Colonic mucosa (tissue), 4 donors: ENCODE measurements around the gene TCEAL7. TPM values are rescaled to one million over a fixed set of nuclear protein-coding genes. Genes with fewer than 3 reads are reported as not detected.

ENCODE experiments used
- DNase-seq: peaks from one replicate; pipeline ENCODE4 v3.0.0-alpha.2; 2020
- H3K27ac ChIP-seq: fragments of 200-600 bp; one replicate; pipeline ENCODE4 v1.8.0; 2021
- H3K27me3 ChIP-seq: fragments of 200-600 bp; one replicate; pipeline ENCODE4 v1.8.0; 2021
- H3K36me3 ChIP-seq: fragments of 200-600 bp; one replicate; pipeline ENCODE4 v1.8.0; 2021
- H3K4me1 ChIP-seq: fragments of 200-600 bp; one replicate; pipeline ENCODE4 v1.8.0; 2021; ENCODE audit warnings: mild to moderate bottlenecking
- H3K4me3 ChIP-seq: fragments of 200-600 bp; one replicate; pipeline ENCODE4 v1.8.0; 2021
- H3K9ac ChIP-seq, 2 donors: one replicate each; pipeline ENCODE4 v1.7.0; 2013; ENCODE audit warnings: control low read depth in 2 of 2, low read depth in 2 of 2, low read length in 2 of 2
- H3K9me3 ChIP-seq: fragments of 200-600 bp; one replicate; pipeline ENCODE4 v1.8.0; 2021
- intact Hi-C: fragments of 100-400 bp; cut with DNase I; formaldehyde crosslinking; loops from one replicate; pipeline ENCODE4 v1.14.1; 2022
- total RNA-seq, 2 donors: library from RNA; stranded (reverse); fragmentation: NEBNext Ultra II Directional in 1 of 2; extraction: Animal tissue kit (Norgen Biotek cat#: 25700) in 1 of 2; gene quantifications; one replicate each; pipeline ENCODE4 v1.2.1, GENCODE V29; 2021
- TF ChIP-seq, protein P1 (sequence below): fragments of 200-600 bp; IDR thresholded peaks from one replicate; pipeline ENCODE4 v1.8.0; 2022; ENCODE audit warnings: antibody characterized with exemption, mild to moderate bottlenecking
- donor health status: healthy.
- donor health status: DM: no; HTN: no; CAD: no.
- donor health status: DM: no; HTN: no; CAD: no.

The TCEAL7 gene
- total RNA-seq, 2 donors from 2014 or later, result 0.82 to 4.0 TPM

DNA sequence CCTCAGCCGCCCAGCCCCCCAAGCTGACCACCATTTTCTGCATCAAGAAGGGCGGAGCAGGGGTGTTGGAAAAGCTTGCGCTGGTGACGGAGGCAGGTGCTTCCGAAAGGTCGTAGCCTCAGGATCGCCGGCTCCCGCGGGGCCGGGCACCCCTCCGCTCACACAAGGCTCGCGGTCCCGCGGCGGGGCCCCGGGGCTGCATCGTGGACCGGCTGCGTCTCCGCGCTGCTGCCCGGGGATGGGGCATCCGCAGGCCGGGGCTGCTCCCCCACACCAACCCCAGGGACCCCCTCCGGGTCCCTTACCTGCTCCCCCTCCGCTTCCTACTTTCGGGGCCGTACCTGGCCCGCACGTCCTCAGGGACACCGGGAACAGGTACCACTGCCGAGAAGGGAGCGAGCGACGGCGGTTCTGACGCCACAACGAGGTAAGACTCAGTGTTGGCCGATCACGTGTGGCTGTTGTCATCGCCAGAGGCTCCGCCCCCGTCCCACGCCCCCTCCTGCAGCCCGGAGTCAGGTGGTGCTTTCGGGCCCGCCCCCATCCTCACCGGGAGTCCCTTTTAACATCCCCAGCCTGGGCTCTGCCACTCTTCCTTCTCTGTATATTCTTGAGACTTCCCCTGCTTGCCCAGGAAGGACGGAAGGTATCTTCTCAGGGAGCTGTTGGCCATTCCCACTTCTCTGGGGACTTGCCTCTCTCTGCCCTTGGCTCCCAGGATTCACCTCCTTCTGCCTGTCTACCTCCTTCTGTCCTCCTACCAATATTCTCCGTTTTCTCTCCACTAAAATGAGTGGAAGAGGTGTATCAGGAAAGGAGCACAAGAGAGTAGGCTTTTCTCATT lies 19.3 kb upstream of the TCEAL7 start, which contains the start of gene BEX2:
Gene BEX2 (minus strand): TSS at position 436 of the 844 bp plus-strand sequence. CDS start 1,014 bp downstream, outside the sequence.
- Histone ChIP-seq H3K36me3 (no peaks in the 10 kb centered on the region), H3K27me3 (no peaks in the 10 kb centered on the region), H3K4me3 (peak within 1 kb of the TSS; percentile 54), H3K27ac (no peak within 1 kb of the TSS), H3K9me3 (no peaks in the 10 kb centered on the region), H3K4me1 (no peaks in the 10 kb centered on the region), H3K9ac (peak within 1 kb of the TSS; percentile 19 to 63)
- intact Hi-C loops, result no loop called here
- DNase-seq, result peak; percentile 83
- TF ChIP-seq, protein P1, sequence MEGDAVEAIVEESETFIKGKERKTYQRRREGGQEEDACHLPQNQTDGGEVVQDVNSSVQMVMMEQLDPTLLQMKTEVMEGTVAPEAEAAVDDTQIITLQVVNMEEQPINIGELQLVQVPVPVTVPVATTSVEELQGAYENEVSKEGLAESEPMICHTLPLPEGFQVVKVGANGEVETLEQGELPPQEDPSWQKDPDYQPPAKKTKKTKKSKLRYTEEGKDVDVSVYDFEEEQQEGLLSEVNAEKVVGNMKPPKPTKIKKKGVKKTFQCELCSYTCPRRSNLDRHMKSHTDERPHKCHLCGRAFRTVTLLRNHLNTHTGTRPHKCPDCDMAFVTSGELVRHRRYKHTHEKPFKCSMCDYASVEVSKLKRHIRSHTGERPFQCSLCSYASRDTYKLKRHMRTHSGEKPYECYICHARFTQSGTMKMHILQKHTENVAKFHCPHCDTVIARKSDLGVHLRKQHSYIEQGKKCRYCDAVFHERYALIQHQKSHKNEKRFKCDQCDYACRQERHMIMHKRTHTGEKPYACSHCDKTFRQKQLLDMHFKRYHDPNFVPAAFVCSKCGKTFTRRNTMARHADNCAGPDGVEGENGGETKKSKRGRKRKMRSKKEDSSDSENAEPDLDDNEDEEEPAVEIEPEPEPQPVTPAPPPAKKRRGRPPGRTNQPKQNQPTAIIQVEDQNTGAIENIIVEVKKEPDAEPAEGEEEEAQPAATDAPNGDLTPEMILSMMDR, result no peak

DNA sequence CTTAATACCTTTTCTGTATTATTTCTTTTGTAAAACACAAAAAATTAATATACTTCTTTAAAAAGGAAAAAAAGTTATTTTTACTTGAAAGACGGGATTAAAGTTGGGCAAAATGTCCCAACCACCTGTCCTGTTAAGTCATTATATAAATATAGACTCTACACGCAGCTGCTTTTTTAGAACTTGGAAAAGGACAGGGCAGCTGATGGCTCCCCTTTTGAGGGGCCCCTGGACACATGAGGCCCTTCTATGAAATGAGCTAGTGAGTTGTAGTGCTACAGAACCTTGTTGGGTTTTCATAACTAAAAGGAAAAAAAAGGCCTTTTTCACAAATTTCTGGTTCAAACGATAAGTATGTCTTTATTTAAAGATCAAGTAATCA lies 18.6 kb upstream of the TCEAL7 start:
- H3K4me3 ChIP-seq, result no peak overlapping the region
- H3K27me3 ChIP-seq, result no peaks in the 10 kb centered on the region
- H3K9me3 ChIP-seq, result no peaks in the 10 kb centered on the region
- TF ChIP-seq, protein P1, result no peak
- H3K36me3 ChIP-seq, result no peaks in the 10 kb centered on the region
- H3K4me1 ChIP-seq, result no peaks in the 10 kb centered on the region
- H3K9ac ChIP-seq, result no peak overlapping the region
- intact Hi-C loops, result no loop called here
- no peak overlapping the region for H3K27ac ChIP-seq
- no peak for DNase-seq

DNA sequence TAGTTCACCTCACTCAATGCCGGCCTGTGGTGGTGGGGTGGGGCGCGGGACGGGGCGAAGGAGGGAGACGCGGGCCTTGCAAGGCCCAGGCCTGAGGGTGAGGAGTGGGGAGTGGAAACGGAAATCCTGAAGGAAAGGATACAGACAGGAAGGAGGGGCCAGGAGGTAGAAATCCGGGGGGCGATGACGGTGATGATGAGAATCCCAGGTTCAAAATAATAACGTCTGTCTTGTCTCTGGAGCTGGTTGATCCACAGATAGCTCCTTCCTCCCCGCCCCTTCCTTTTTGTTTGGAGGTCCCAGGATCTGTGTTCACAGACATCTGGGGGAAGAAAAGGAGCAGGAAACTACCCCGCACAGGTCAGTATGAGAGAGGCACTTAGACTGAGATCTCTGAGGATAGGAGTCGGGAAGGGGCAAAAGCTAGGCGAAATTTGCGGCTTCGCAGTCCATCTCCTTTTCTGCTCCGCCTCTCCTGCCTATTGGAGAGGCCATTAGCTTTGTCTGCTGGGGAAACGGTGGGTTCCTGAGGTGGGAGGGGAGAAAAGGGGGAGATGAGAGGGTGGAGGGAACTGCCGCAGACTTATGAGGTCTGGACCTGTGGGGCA lies 746 bp downstream of the TCEAL7 start:
- H3K36me3 ChIP-seq, result no peaks in the 10 kb centered on the region
- H3K9me3 ChIP-seq, result no peaks in the 10 kb centered on the region
- no peak overlapping the region for H3K27ac ChIP-seq
- DNase-seq, result no peak
- no peak overlapping the region for H3K9ac ChIP-seq
- H3K4me1 ChIP-seq, result no peaks in the 10 kb centered on the region
- no peak overlapping the region for H3K4me3 ChIP-seq
- no peaks in the 10 kb centered on the region for H3K27me3 ChIP-seq
- intact Hi-C loops, result no loop called here
- TF ChIP-seq, protein P1, result no peak

DNA sequence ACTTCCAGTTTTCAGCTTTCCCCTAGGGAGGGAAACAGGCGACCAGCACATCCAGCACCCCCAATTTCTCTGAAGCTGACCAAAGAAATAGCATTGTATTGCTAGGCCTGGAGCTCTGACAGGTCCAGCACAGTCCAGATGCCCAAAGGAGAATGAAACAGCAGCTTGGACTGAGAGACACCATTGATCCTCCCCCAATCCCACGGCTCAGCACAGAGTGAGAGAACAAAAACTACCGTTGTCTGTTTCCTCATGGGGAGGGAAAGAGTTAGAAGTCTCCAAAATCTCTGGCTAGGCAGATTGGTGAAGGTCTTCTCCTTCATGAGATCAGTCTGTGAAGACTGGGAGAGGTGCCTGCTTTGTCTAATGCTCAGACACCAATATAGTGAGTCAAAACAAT lies 8.6 kb downstream of the TCEAL7 start:
- Histone ChIP-seq H3K9me3 (no peaks in the 10 kb centered on the region), H3K4me1 (no peaks in the 10 kb centered on the region), H3K27ac (no peak overlapping the region), H3K27me3 (no peaks in the 10 kb centered on the region), H3K36me3 (no peaks in the 10 kb centered on the region), H3K9ac (no peak overlapping the region), H3K4me3 (no peak overlapping the region)
- TF ChIP-seq, protein P1, result no peak
- no peak for DNase-seq
- intact Hi-C loops, result no loop called here

DNA sequence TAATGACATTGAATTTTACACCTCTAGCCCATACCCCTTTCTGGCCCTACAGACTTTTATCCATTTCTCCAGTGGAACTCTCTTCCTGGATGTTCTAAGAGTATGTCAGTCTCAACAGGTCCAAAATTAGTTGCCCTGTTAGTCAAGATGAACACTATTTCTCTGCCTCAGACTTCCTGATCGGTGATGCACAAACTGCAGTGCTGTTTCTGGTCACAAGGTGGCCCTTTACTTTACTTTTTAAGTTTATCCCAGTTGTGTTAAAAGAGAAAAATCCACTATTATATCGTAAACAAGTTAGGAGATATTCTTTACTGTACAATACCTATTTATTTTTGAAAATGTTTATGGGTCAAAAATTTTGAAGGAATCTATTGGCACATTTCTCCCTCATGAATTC lies 13.1 kb downstream of the TCEAL7 start:
- Histone ChIP-seq H3K9ac (no peak overlapping the region), H3K27me3 (no peaks in the 10 kb centered on the region), H3K4me3 (no peak overlapping the region), H3K4me1 (no peaks in the 10 kb centered on the region), H3K27ac (no peak overlapping the region), H3K9me3 (no peaks in the 10 kb centered on the region), H3K36me3 (no peaks in the 10 kb centered on the region)
- DNase-seq, result peak; percentile 45
- TF ChIP-seq, protein P1, result peak; percentile 54
- intact Hi-C loops, result loop anchor here (5.0 kb wide), 1 partner anchor 119 kb away; no protein-coding TSS in a partner anchor
